OCI-LY1 (cell line): ENCODE data around the gene LCOR.

Experiments used
- H2AFZ ChIP-seq: fragments of 200-600 bp; sonication (generic), shearing (Covaris generic); 2 replicates; pipeline ENCODE4 v1.6.0; 2014; ENCODE audit warnings: antibody characterized with exemption, mild to moderate bottlenecking, low read length
- H3F3A ChIP-seq: fragments of 200-600 bp; sonication (generic), shearing (Covaris generic); 2 replicates; pipeline ENCODE4 v1.6.0; 2014; ENCODE audit warnings: mild to moderate bottlenecking, antibody characterized with exemption, low read length, moderate library complexity; ENCODE audit not compliant: insufficient read depth
- H3K27ac ChIP-seq: fragments of 200-600 bp; sonication (generic); 2 replicates; pipeline ENCODE4 v1.5.1; 2014; ENCODE audit warnings: low read length, mixed run types, mild to moderate bottlenecking, low read depth; ENCODE audit not compliant: poor library complexity, severe bottlenecking
- H3K27me3 ChIP-seq: fragments of 200-600 bp; sonication (generic); 2 replicates; pipeline ENCODE4 v1.6.0; 2014; ENCODE audit warnings: antibody characterized with exemption, mild to moderate bottlenecking, low read length, moderate library complexity; ENCODE audit not compliant: insufficient read depth
- H3K36me3 ChIP-seq: fragments of 200-600 bp; sonication (generic); 2 replicates; pipeline ENCODE4 v1.6.1; 2014; ENCODE audit warnings: mild to moderate bottlenecking, antibody characterized with exemption, low read length, moderate library complexity, mixed read lengths; ENCODE audit not compliant: insufficient read depth
- H3K4me1 ChIP-seq: fragments of 200-600 bp; sonication (generic); 2 replicates; pipeline ENCODE4 v1.5.1; 2014; ENCODE audit warnings: mild to moderate bottlenecking, low read length, moderate library complexity; ENCODE audit not compliant: insufficient read depth, severe bottlenecking
- H3K4me2 ChIP-seq: fragments of 200-600 bp; sonication (generic), shearing (Covaris generic); 2 replicates; pipeline ENCODE4 v1.6.1; 2014; ENCODE audit warnings: low read length
- H3K4me3 ChIP-seq: fragments of 200-600 bp; sonication (generic); 2 replicates; pipeline ENCODE4 v1.5.1; 2014; ENCODE audit warnings: low read length, low read depth, mild to moderate bottlenecking, mixed read lengths; ENCODE audit not compliant: poor library complexity, severe bottlenecking
- H3K79me2 ChIP-seq: fragments of 200-600 bp; shearing (Covaris generic); 2 replicates; pipeline ENCODE4 v1.6.1; 2016; ENCODE audit warnings: mixed run types, low read length, mixed read lengths; ENCODE audit not compliant: insufficient read depth
- H3K9ac ChIP-seq: fragments of 200-600 bp; sonication (generic), shearing (Covaris generic); 2 replicates; pipeline ENCODE4 v1.6.1; 2014; ENCODE audit warnings: mild to moderate bottlenecking, low read length, mixed read lengths
- H3K9me2 ChIP-seq: fragments of 200-600 bp; sonication (generic), shearing (Covaris generic); 2 replicates; pipeline ENCODE4 v1.6.1; 2014; ENCODE audit warnings: low read depth, mild to moderate bottlenecking, low read length, mixed read lengths
- H3K9me3 ChIP-seq: fragments of 200-600 bp; shearing (Covaris generic); 2 replicates; pipeline ENCODE4 v1.6.1; 2014; ENCODE audit warnings: low read length, mixed read lengths
- H4K20me1 ChIP-seq: fragments of 200-600 bp; sonication (generic), shearing (Covaris generic); 2 replicates; pipeline ENCODE4 v1.6.0; 2016; ENCODE audit warnings: mild to moderate bottlenecking, low read length; ENCODE audit not compliant: insufficient read depth
- EZH2 ChIP-seq: fragments of 200-600 bp; sonication (generic), shearing (Covaris generic); IDR thresholded peaks from 2 replicates; pipeline ENCODE4 v1.8.0; 2017; ENCODE audit warnings: borderline replicate concordance, mixed run types, mild to moderate bottlenecking, antibody characterized with exemption, low read length, moderate library complexity, mixed read lengths
- TF ChIP-seq, protein P1 (sequence below): fragments of 200-600 bp; sonication (generic), shearing (Covaris generic); IDR thresholded peaks from 2 replicates; pipeline ENCODE4 v1.5.1; 2017; ENCODE audit warnings: mild to moderate bottlenecking, antibody characterized with exemption, low read length, moderate library complexity, mixed read lengths

The LCOR gene

DNA sequence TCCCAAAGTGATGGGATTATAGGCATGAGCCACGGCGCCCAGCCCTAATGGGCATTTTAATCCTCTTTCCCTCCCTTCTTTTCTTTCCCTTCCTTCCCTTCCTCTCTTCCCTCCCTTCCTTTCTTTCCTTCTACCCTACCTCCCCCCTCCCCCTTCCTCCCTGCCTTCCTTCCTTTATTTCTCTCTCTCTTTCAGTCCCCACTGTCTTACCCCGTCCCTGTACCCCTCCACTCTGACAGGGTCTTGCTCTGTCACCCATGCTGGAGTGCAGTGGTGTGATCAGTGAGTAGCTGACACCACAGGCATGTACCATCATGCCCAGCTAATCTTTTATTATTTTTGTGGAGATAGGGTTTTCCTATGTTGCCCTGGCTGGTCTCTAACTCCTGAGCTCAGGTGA is 24.2 kb downstream of the LCOR start:
- no peak overlapping the region for H2AFZ ChIP-seq
- TF ChIP-seq, protein P1, sequence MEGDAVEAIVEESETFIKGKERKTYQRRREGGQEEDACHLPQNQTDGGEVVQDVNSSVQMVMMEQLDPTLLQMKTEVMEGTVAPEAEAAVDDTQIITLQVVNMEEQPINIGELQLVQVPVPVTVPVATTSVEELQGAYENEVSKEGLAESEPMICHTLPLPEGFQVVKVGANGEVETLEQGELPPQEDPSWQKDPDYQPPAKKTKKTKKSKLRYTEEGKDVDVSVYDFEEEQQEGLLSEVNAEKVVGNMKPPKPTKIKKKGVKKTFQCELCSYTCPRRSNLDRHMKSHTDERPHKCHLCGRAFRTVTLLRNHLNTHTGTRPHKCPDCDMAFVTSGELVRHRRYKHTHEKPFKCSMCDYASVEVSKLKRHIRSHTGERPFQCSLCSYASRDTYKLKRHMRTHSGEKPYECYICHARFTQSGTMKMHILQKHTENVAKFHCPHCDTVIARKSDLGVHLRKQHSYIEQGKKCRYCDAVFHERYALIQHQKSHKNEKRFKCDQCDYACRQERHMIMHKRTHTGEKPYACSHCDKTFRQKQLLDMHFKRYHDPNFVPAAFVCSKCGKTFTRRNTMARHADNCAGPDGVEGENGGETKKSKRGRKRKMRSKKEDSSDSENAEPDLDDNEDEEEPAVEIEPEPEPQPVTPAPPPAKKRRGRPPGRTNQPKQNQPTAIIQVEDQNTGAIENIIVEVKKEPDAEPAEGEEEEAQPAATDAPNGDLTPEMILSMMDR: no peak
- no peak for TF ChIP-seq EZH2
- no peaks in the 10 kb centered on the region for H4K20me1 ChIP-seq
- H3K4me2 ChIP-seq: no peak overlapping the region
- no peaks in the 10 kb centered on the region for H3K36me3 ChIP-seq
- no peak overlapping the region for H3K9ac ChIP-seq
- H3F3A ChIP-seq: no peaks in the 10 kb centered on the region
- H3K4me1 ChIP-seq: peaks cover 3% of the 10 kb centered on the region
- no peak overlapping the region for H3K4me3 ChIP-seq
- no peaks in the 10 kb centered on the region for H3K9me2 ChIP-seq
- H3K27me3 ChIP-seq: no peaks in the 10 kb centered on the region
- H3K79me2 ChIP-seq: peaks cover 34% of the 10 kb centered on the region
- no peak overlapping the region for H3K27ac ChIP-seq
- H3K9me3 ChIP-seq: no peaks in the 10 kb centered on the region

DNA sequence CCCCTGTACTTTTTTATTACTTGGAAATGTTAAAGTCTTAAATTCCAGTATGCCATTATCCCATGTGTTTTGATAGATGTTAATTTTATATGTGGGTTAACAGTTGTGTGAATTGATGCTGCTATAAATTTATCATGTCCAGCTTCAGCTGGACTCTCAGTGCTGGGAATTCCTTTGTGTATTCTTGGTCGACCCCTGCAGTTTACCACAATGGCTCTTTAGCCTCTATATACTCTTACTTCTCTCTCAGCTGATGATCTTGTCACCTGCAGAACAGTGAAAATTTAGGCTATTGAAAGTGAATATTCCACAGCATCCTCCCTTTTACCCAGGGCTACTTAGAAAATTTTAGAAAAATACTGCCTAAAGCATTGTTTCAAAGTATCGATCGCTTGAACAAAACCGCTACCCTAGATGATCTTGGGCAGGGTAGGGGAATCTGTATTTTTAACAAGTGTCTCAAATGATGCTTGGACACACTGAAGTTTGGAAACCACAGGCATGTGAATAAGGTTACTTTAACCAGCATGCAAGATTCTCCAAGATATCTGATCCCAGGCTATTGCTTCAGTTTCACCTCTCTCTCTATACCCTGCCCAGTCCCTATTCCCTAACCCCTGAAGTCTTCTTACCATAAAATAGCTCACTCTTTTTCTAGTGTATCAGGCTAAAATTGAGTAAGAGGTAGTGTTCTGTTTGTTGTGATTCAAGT is 25.4 kb downstream of the LCOR start:
- TF ChIP-seq, protein P1: no peak
- TF ChIP-seq EZH2: no peak
- Histone ChIP-seq H3K9me2 (no peaks in the 10 kb centered on the region), H4K20me1 (no peaks in the 10 kb centered on the region), H3K4me2 (no peak overlapping the region), H3K4me3 (no peak overlapping the region), H3K27me3 (no peaks in the 10 kb centered on the region), H3K27ac (no peak overlapping the region), H3K36me3 (no peaks in the 10 kb centered on the region; the same call in 1 of the 2 replicates), H2AFZ (no peak overlapping the region), H3F3A (no peaks in the 10 kb centered on the region), H3K4me1 (peaks cover 3% of the 10 kb centered on the region), H3K9ac (no peak overlapping the region), H3K9me3 (no peaks in the 10 kb centered on the region), H3K79me2 (peaks cover 27% of the 10 kb centered on the region)

DNA sequence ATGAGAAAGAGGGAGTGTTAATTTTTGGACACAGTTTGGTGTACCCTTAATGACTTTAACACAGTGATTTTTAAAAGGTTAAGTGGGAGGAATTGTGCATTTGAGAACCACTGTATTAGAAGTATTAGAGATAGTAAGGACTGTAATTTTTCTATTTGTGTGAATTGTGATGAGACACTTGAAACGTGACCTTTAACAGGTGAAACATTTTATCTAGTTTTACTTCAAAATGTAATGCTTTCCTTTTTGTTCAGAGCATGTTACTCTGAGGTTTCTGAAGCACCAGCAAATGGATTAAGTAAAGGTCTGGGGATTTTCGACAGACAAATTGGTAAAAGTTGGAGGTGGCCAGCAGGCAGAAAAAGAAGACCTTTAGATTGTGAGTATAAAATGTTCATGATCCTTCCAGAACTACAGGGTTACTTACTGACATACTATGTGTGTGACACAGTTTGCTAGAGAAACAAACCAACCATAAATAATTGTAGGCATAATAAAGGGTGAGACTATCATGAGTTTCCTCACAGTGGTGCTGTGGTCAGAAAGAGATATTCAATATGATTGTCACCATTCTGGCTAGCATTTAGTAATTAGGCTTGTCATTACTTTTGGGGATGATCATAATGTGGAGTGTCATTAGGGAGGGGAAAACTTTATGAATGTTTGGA is 26.1 kb downstream of the LCOR start:
- H3K36me3 ChIP-seq: no peaks in the 10 kb centered on the region; the same call in 1 of the 2 replicates
- no peaks in the 10 kb centered on the region for H4K20me1 ChIP-seq
- H3K9me2 ChIP-seq: no peaks in the 10 kb centered on the region
- H3K9me3 ChIP-seq: no peaks in the 10 kb centered on the region
- H3K9ac ChIP-seq: no peak overlapping the region
- peaks cover 27% of the 10 kb centered on the region for H3K79me2 ChIP-seq
- no peak overlapping the region for H2AFZ ChIP-seq
- no peak overlapping the region for H3K27ac ChIP-seq
- H3K4me3 ChIP-seq: no peak overlapping the region
- H3K4me1 ChIP-seq: peaks cover 3% of the 10 kb centered on the region
- H3F3A ChIP-seq: no peaks in the 10 kb centered on the region
- no peak for TF ChIP-seq EZH2
- TF ChIP-seq, protein P1: no peak
- no peak overlapping the region for H3K4me2 ChIP-seq
- no peaks in the 10 kb centered on the region for H3K27me3 ChIP-seq
